Psoas muscle (tissue), 8 donors: ENCODE data around the gene ERCC8. TPM values are rescaled to one million over a fixed set of nuclear protein-coding genes. Genes with fewer than 3 reads are reported as not detected.

Experiments
- ATAC-seq, 4 donors: fragments of 200-7000 bp; cut with Tn5 transposase; one replicate each; pipeline ENCODE4 v1.9.1; 2020; ENCODE audit warnings: moderate library complexity in 3 of 4, mild to moderate bottlenecking in 2 of 4
- DNase-seq, 2 donors: peaks; one replicate each; pipeline ENCODE4 v3.0.0-alpha.2; 2020
- H3K27ac ChIP-seq: fragments of 200-600 bp; one replicate; pipeline ENCODE4 v1.8.0; 2022
- H3K27me3 ChIP-seq, 3 donors: fragments of 200-600 bp in 1 of 3; one replicate each; pipeline versions ENCODE4 v1.6.1 to v1.8.0; 2013 to 2022; ENCODE audit warnings: low read length in 2 of 3, mild to moderate bottlenecking in 2 of 3, moderate library complexity in 1 of 3; ENCODE audit not compliant: insufficient read depth in 3 of 3
- H3K36me3 ChIP-seq, 2 donors: fragments of 200-600 bp in 1 of 2; one replicate each; pipeline versions ENCODE4 v1.6.1 to v1.8.0; 2013 to 2022; ENCODE audit warnings: low read depth in 1 of 2, mild to moderate bottlenecking in 1 of 2, moderate library complexity in 1 of 2; ENCODE audit not compliant: insufficient read depth in 1 of 2
- H3K4me1 ChIP-seq: fragments of 200-600 bp; one replicate; pipeline ENCODE4 v1.8.0; 2022
- H3K4me3 ChIP-seq: fragments of 200-600 bp; one replicate; pipeline ENCODE4 v1.8.0; 2022; ENCODE audit warnings: mild to moderate bottlenecking
- H3K9me3 ChIP-seq: fragments of 200-600 bp; one replicate; pipeline ENCODE4 v1.8.0; 2022
- WGBS, 3 donors: extraction: QIAGEN DNeasy Blood & Tissue Kit; methylation state at CpG; one replicate each; pipeline versions ENCODE4 v1.1.6 to v1.1.7; 2013; 5-methylcytosine and 5-hydroxymethylcytosine counted together
- intact Hi-C, 2 donors: fragments of 100-400 bp; cut with DNase I; formaldehyde crosslinking; loops; one replicate each; pipeline versions ENCODE4 v1.11.0 to v1.14.2; 2022
- polyA plus RNA-seq, 3 donors: library from polyadenylated mRNA; stranded (reverse); fragments of 200-250 nt; gene quantifications; one replicate each; pipeline ENCODE4 v1.2.3, GENCODE V29; 2013
- total RNA-seq, 4 donors: library from RNA; stranded (reverse); fragmentation: NEBNext Ultra II Directional in 2 of 4; extraction: Animal tissue kit (Norgen Biotek cat#: 25700) in 2 of 4; gene quantifications; one replicate each; pipeline versions ENCODE4 v1.2.1 to v1.2.4, GENCODE V29; 2021 to 2023
- TF ChIP-seq, protein P1 (sequence below): fragments of 200-600 bp; IDR thresholded peaks from one replicate; pipeline ENCODE4 v1.8.0; 2022; ENCODE audit warnings: antibody characterized with exemption
- donor health status: healthy with polysubstance abuse.
- donor health status: DM: no; HTN: no; CAD: no; lungs with moderate emphysema.
- donor health status: Bipolar disorder and iron deficiency.
- donor health status: healthy.
- donor health status: DM: yes; HTN: yes; CAD: no.
- donor health status: DM: no; HTN: no; CAD: no.
- donor health status: DM: no; HTN: no; CAD: no.
- donor health status: DM: yes; HTN: yes; CAD: no.

The ERCC8 gene
- total and polyA plus RNA-seq, 7 donors: 2.9 to 7.6 (median 4.7) TPM

- 93 to 95% (median 93%) methylated on average over 4 of the region's 4 CpGs for WGBS, 3 donors
- peaks cover 4 to 83% of the 10 kb centered on the region in 2 donors for H3K36me3 ChIP-seq
These were observed 47.9 kb downstream of the ERCC8 start for GRCh38 chr5:60896991-60897390.

DNA sequence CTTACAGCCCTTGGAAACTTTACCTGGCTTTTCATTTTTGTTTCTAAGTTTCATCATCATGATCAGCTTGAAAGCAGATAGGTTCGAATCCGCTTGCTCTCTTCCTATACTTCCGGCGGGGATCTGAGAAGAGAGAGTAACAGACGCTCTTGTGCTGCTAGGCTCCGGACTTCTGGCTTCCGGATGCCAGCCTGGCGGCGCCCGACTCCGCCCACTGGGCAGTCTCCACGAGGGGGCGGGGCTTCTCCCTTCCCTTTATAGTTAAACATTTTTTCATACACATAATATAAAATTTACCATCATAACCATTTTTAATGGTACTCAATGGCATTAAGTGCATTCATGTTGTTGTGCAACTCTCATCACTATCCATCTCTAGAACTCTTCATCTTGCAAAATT is 51.3 kb downstream of the ERCC8 start:
- intact Hi-C loops: no loop called here
- Histone ChIP-seq H3K4me3 (no peak overlapping the region), H3K27me3 (no peaks in the 10 kb centered on the region), H3K9me3 (no peaks in the 10 kb centered on the region), H3K27ac (no peak overlapping the region), H3K4me1 (no peaks in the 10 kb centered on the region), H3K36me3 (peaks cover 4 to 72% of the 10 kb centered on the region in 2 donors)
- 96 to 98% (median 98%) methylated on average over 13 of the region's 13 CpGs for WGBS, 3 donors
- TF ChIP-seq, protein P1, sequence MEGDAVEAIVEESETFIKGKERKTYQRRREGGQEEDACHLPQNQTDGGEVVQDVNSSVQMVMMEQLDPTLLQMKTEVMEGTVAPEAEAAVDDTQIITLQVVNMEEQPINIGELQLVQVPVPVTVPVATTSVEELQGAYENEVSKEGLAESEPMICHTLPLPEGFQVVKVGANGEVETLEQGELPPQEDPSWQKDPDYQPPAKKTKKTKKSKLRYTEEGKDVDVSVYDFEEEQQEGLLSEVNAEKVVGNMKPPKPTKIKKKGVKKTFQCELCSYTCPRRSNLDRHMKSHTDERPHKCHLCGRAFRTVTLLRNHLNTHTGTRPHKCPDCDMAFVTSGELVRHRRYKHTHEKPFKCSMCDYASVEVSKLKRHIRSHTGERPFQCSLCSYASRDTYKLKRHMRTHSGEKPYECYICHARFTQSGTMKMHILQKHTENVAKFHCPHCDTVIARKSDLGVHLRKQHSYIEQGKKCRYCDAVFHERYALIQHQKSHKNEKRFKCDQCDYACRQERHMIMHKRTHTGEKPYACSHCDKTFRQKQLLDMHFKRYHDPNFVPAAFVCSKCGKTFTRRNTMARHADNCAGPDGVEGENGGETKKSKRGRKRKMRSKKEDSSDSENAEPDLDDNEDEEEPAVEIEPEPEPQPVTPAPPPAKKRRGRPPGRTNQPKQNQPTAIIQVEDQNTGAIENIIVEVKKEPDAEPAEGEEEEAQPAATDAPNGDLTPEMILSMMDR: no peak
- no peak for ATAC-seq
- no peak for DNase-seq

More at GRCh38 chr5:60896991-60897390, 47.9 kb downstream of the ERCC8 start:
- ATAC-seq (no peak), DNase-seq (no peak)
- Histone ChIP-seq H3K27ac (no peak overlapping the region), H3K4me3 (no peak overlapping the region), H3K4me1 (no peaks in the 10 kb centered on the region), H3K27me3 (no peaks in the 10 kb centered on the region), H3K9me3 (no peaks in the 10 kb centered on the region)
- intact Hi-C loops: no loop called here
- TF ChIP-seq, protein P1: no peak

GRCh38 chr5:60891667-60892066 is 53.2 kb downstream of the ERCC8 start:
- Histone ChIP-seq H3K36me3 (peaks cover 4 to 62% of the 10 kb centered on the region in 2 donors), H3K9me3 (no peaks in the 10 kb centered on the region), H3K4me3 (no peak overlapping the region), H3K27me3 (no peaks in the 10 kb centered on the region), H3K27ac (no peak overlapping the region), H3K4me1 (no peaks in the 10 kb centered on the region)
- TF ChIP-seq, protein P1: no peak
- 87 to 92% (median 91%) methylated on average over 2 of the region's 2 CpGs for WGBS, 3 donors
- DNase-seq: no peak
- intact Hi-C loops: no loop called here
- ATAC-seq: no peak

GRCh38 chr5:60888359-60889061 is 56.4 kb downstream of the ERCC8 start:
- intact Hi-C loops: no loop called here
- peaks cover 3 to 36% of the 10 kb centered on the region in 2 donors for H3K36me3 ChIP-seq

More at GRCh38 chr5:60888359-60889061, 56.4 kb downstream of the ERCC8 start:
- no peak for ATAC-seq
- no peak for DNase-seq
- Histone ChIP-seq H3K27me3 (no peaks in the 10 kb centered on the region), H3K27ac (no peak overlapping the region), H3K9me3 (no peaks in the 10 kb centered on the region), H3K4me1 (no peaks in the 10 kb centered on the region), H3K4me3 (no peak overlapping the region)
- TF ChIP-seq, protein P1: no peak
- WGBS, 3 donors: 74 to 99% (median 94%) methylated on average over 2 of the region's 2 CpGs
